GM19395 (cell line): Measurements from ENCODE around the gene PELO.
"Not testable (repeated sequence)": the region's sequence is repeated elsewhere in the genome, so short reads cannot be mapped to it uniquely, and the experiment has no call there.

Experiments used
- ATAC-seq: cut with Tn5 transposase; IDR thresholded peaks from one replicate; pipeline ENCODE4 v1.9.1; 2021; ENCODE audit warnings: mild to moderate bottlenecking, moderate library complexity; ENCODE audit not compliant: unreplicated experiment

PELO gene, protein sequence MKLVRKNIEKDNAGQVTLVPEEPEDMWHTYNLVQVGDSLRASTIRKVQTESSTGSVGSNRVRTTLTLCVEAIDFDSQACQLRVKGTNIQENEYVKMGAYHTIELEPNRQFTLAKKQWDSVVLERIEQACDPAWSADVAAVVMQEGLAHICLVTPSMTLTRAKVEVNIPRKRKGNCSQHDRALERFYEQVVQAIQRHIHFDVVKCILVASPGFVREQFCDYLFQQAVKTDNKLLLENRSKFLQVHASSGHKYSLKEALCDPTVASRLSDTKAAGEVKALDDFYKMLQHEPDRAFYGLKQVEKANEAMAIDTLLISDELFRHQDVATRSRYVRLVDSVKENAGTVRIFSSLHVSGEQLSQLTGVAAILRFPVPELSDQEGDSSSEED

DNA sequence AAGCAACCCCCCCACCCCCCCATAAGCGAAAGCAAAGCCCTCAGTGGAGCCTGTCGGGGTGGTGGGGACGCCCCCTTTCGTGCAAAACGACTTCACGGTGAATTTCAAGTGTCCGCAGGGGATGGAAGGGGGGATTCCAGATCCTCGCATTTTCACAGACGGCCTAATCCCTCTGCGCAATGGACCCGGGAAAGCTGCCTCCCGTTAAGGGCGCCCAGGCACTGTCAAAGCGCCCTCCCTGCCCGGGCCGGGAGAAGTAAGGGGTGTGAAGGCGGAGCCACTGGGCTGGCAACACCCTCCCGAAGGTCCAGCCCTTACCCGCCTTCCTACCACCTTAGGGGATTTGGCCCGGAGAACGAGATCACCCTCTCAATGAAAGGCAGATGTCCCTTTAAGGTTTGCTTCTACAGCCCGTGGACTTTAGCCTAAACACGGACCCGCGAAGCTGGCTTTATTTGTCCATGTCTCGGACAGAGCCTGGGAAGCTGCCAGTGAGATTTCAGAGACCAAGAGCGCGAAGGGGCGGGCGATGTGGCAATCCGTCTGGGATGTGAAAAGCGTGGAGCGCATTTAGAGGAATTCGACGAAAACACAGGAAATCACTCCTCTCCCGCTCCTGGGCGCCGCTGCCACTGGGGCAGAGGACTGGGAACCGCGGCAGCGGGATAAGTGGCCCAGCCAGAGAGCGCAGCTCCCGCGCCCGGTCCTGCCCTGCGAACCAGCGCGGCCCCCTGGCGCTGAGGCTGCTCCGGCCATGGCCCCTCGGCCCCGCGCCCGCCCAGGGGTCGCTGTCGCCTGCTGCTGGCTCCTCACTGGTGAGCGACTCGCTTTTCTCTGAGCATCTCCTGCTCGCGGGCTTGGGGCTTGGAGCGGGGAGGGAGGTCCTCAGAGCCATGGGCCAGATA is at the start of gene PELO, which contains the start of gene ITGA1:
Gene PELO (plus strand): TSS at position 317 of the 905 bp plus-strand sequence. CDS start 12,479 bp downstream, outside the sequence.
Gene ITGA1 (plus strand): TSS at position 317 of the 905 bp plus-strand sequence. CDS start 438 bp downstream, at position 755.
- peak; percentile 75 for ATAC-seq

DNA sequence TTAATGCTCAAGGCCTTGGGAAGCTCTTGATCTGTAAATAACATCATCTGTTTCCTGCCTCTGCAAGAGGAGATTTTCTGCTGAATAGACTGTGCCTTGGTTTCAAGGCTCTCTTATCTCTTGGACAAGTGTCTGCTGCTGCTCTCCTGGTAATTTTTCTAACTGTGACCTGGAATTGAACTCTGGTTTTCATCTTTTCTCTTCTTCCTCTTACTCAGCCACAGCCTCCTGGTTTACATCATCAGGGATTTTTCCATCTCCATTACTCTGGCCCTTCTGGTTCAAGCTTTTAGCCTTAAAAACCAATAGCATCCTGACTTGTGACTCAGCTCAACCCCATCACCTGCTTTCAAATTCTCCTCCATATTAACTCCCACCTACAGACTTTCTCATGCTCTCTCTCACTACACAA is 49.6 kb upstream of the PELO start:
- peak; percentile 83 for ATAC-seq

DNA sequence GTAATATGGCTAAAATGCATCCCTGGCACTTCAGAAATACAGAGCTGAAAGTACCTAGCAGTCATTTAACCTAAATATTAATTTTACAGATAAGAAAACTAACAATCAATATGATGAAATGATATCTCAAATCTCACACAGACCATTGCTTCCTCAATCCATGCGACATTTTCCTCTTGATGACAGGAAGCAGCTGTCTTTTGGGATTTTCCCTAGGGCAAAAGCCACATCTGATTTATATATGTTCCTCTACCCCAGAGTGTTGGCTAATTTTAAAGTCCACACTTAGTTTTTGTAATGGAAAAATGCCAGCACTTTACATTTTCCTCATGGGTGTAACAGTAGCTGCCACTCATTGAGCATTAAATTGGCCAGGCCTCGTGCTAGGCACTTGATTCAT is 47.7 kb upstream of the PELO start:
- ATAC-seq = no peak

DNA sequence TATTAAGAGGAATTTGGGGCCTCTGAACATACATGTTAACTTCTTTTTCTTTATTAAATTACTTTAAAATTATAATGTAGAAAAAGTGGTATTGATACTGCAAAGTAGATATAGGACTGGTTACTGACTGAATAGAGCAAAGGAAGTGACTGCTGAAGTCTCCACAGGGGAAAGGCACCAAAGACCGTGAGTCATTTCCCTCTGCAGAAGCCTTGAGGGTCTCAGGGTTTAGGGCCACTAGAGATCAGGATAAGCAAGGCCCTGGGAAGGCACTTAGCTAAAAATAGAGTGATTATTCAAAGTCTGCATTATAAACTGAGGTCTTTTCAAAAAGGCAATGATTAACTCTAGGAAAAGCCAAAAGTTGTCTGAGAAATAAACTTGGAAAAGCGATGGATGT is 44.7 kb upstream of the PELO start:
- no peak for ATAC-seq

DNA sequence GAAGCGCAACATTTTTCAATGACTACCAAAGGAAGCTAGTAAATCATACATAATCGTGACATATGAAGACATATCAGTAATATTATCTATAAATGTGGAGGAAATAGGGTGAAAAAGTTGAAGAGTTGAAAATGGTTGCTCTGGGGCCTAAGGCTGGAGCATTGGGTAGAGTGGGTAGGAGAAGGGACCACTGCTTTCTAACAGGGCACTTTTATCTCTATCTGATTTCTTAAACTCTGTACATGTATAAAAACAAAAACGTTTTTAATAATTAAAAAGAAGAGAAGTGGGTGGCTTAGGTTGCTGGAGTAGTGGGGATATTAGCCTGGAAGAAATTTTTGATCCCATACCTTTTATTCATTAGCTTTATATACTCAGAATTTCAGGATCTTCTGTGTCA is 44.2 kb upstream of the PELO start:
- ATAC-seq = no peak

DNA sequence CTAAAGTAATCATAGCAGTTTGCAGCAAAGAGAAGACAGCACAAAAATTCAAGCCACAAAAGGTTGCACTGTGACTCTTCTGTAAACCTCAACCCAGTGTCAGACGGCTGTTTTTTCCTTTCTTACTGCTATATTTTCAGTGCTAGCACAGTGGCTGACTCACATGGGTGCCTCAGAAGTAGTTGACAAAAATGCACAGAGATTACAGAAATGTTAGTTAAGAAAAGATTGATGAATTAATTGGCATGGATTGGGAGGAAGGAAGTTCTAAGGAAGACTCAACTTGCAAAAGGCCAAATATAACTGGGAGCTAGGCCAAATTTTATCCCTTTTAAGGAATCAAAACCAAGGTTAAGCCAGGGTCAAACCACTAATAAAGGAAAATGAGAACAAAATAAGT is 43.7 kb upstream of the PELO start:
- peak; percentile 84 for ATAC-seq

DNA sequence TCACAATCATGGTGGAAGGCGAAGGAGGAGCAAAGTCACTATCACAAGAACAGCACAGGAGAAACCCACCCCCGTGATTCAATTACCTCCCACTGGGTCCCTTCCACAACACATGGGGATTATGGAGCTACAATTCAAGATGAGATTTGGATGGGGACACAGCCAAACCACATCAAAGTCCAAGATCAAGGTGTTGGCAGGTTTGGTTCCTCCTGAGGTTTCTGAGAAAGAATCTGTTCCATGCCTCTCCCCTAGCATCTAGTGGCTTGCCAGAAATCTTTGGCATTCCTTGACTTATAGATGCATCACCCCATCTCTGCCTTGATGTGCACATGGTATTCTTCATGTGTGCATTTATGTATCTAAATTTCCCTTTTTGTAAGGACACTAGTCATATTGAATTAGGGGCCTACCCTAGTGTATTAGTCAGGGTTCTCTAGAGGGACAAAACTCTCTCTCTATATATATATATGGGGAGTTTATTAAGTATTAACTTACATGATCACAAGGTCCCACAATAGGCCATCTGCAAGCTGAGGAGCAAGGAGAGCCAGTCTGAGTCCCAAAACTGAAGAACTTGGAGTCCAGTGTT is 42.8 kb upstream of the PELO start:
- ATAC-seq = not testable (repeated sequence)

DNA sequence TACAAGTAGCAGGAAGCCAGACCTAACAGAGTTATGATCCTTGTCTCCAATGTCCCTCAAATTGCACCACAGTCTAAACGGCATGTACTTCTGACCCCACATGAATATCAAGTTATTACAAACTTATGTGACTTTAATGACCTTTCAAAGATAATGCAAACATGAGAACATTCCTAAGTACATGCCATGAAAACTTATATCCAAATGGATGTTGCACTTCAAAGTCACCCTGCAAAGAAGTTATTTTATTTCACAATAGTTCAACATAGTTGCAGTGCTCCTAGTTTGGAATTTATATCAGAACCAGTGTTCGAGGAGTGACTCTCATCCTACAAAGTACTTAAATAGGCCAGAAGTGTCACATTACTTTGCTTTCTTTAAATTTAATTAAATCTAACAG is 41.2 kb upstream of the PELO start:
- no peak for ATAC-seq

DNA sequence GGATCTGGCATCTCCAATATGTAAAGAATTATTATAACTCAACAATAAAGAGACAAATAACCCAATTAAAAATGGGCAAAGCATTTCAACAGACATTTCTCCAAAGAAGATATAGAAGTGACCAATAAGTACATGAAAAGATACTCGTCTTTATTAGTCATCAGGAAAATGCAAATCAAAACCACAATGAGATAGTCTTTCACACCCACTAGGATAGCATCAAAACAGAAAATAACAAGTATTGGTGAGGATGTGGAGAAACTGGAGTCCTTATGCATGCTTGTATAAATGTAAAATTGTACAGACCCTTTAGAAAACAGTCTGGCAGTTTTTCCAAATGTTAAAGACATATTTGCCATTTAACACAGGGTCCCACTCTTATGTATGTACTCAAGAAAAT is 39.1 kb upstream of the PELO start:
- no peak for ATAC-seq

DNA sequence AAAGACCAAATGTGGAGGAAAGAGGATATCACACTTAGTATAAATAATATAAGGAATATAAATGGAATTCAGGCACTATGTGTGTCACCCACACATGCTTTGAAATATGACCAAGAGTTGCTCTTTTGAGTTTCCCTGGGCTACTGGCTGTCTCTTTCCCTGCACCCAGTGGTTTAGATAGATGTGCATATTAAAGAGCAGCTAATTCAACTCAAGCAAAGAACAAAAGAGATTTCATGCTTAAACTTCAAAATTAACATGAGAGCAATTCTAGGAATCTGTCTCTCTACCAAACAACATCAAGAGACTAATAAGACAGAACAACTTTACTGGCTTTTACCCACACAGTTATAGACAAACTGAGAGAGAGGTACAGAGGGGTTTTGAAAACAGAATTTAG is 38.0 kb upstream of the PELO start:
- no peak for ATAC-seq

DNA sequence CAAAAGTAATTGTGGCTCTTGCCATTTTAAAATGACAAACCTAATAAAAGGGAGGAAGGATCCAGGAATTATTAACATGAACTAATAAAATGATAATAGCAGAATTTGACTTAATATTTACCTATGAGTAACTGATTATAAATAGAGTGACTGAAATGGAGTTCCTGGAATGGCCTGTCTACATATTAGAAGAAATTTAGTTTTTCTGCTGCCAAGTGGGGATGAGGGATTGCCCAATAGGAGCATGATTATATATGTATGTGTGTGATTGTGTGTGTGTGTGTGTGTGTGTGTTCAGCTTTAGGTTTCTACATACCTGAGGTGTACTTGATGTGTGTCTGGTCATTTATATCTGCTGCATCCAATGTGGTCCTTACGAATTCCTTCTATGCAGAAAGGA is 36.6 kb upstream of the PELO start:
- ATAC-seq = no peak

DNA sequence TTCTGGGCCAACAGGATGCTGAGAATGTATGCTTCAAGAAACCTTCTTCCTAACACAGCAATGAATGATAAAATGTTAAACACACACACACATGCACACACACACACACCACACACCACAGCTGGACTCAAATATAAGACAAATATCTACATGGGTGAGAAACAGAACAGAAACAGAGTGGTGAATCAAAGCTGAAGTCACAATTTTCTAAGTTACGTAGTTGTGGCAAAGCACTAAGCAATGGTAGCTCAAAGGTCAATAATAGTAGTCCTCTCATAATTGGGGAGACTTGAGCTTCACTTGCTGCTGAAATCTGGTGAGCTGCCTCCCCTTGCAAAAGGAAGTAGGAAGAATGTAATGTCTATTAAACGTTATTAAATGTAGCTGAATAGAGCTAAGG is 33.7 kb upstream of the PELO start:
- no peak for ATAC-seq

DNA sequence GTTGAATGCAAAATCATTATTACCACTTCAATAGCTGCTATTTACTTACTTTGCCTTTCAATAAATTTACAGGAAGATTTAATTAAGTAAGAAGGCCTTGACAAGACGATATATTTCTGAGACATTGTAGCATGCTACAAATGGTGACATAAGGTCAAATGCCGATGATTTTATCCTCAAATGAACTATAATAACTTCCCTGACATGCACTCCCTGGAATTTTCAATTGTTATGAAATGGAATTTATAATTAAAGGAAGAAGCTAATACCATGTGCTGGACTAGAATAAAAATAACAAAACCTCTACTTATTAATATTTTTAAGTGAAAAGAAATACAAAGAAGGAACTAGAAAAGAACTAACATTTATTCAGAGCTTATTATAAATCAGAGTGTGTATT is 30.2 kb upstream of the PELO start:
- ATAC-seq = no peak

DNA sequence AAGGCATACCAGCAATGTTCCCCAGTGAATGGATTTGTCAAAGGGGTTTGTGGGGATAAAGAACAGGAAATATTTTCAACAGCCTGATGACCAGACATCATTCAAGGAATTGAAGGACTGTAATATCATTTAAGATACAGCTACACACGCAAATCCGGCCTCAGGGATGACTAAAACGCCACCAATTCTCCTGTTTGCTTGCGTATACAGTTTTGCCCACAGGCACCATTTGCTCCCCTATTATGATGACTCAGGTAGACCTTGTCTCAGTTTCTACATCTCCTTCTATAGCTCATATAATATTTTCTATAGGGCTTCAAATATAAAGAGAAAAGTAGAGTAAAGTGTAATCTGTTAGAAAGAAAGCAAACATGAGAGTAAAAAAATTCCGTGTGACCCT is 29.7 kb upstream of the PELO start:
- ATAC-seq = no peak

DNA sequence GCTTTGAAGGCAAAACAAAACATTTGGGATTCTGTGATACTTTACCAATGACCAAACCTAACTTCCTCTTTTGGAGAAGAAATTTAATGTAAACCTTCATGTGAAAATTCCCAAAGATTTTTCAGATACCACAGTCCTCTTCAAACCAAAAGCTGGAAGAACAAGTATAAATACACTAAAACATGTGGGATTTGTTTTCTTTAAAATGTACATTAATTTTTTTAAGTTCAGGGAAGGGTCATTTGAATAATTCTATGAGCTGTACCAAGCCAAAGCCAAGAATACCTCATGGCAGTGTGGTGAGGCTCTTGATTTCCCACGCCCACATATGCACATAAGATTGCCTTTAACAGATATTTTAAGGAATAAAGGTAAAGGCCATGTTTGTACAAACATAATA is 28.4 kb upstream of the PELO start:
- no peak for ATAC-seq

DNA sequence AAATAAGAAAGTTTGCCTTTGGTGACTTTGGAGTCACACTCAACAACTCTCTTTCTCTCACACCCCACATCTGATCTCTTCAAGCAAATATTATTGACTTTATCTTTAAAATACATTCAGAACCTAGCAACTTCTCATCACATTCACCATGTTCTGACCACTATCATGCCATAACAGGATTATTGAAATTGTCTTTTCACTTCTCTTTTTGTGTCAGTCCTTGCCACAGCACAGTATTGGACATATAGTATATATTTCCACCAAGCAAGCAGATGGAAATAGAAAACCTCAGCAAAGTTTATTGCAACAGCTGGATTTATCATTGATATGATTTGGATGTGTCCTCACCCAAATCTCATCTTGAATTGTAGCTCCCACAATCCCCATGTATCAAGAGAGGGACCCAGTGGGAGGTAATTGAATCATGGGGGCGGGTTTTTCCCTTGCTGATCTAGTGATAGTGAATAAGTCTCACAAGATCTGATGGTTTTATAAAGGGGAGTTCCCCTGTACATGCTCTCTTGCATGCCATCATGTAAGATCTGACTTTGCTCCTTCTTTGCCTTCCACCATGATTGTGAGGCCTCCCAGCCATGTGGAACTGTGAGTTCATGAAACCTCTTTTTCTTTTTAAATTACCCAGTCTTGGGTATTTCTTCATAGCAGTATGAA is 26.9 kb upstream of the PELO start:
- peak; percentile 84 for ATAC-seq

DNA sequence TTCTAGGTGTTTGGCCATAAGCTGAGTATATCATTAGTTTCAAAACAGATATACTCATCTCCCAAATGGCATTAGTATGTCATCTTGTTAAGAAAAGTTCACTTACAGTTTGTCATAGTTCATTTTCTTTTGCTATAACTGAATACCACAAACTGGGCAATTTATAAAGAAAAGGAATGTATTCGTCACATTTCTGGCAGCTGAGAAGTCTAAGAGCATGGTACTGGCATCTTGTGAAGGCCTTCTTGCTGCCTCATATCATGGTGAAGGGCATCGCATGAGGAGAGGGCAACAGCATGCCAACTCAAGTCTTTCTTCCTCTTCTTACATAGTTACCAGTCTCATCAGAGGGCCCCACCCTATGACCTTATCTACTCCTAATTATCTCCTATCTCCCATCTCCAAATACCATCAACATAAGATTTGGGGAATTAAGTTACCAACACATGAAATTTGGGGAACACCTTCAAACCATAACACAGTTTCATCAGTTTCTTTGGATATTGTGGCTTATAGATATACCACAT is 20.4 kb upstream of the PELO start:
- ATAC-seq = no peak

DNA sequence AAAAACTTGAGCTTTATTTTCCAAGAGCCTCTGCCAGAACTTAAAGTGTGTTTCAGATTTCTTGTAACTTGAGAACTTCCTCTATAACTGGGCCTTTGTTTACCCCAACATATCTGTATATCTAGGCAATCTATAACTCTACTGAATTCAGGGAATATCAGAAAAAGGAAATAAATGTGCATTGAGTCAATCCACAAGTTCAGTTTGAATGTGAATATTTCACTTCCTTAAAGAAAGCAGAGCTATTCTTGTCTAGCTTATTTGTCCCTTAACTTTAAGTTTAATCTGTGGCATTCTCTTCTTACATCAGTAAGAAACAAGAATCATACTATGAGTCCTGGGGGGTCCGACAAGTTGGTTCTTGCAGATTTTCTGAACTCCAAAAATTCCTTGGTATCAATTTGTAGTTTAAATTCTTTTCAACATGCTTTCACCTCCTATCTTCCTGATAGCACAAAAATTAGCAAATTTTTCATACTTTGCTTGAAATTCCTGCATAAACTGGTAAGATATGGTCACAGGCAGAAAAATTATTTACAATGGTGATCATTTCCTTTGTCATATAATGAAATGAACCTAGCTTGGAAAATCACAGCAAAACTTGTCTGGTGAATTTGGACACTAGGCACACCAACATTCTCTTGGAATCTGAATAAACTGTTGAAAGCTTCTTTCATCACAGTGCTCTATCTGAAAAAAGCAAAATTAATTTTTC is 19.8 kb upstream of the PELO start:
- ATAC-seq = peak; percentile 46

DNA sequence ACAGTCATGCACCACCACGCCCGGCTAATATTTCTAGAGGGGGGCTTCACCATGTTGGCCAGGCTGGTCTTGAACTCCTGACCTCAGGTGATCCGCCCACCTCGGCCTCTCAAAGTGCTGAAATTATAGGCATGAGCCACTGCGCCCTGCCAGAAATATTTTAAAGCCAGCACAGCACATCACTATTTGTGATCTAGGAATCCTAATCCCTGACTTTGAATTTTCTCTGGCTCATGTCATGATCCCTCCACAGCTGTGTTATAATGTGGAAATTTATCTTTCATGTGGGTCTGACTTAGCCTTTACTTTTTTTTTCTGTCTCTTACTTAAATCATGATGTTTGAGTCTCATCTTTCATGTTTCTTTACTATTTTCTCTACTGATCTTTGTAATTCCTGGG is 18.7 kb upstream of the PELO start:
- ATAC-seq = no peak

DNA sequence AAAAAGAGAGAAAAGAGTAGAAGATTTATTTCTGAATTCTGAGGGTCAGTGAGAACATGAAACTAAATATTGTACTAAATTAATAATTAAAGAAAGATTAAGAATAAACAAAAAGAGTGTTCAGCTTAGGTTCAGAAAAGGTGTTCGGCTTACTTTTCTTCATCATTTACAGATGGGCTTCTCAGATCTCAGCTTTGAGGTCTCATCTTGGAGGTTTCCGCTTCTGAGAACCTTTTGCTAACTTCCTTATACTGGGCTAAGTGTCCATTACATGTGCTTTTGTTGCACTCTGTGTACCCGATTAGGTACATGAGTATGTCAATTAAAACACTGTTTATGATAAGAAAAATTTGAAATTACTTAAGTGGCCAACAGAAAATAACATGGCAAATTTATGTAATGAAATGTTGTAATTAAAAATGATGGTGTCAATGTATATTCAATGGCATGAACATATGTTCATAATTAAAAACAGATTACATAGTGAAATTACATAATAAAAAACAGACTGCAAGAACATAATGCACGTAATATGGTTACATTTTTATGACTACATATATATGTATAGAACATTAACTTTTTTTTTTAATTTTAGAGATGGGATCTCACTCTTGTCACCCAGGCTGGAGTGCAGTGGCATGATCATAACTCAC is 17.3 kb upstream of the PELO start:
- no peak for ATAC-seq
